Activated CD4-positive, alpha-beta T cell treated with anti-CD3 and anti-CD28 coated beads, Interleukin-2, amount 10 ng/mL, durations not matched to agents 7 days and 5 days (primary cell): ENCODE results near the gene LRRC46. TPM values are rescaled to one million over a fixed set of nuclear protein-coding genes. Genes with fewer than 3 reads are reported as not detected.

Source experiments
- CTCF ChIA-PET: fragments of 350-600 bp; sonication (Branson Sonifier 250); formaldehyde crosslinking; loops from one replicate; lab custom pipeline; 2021; ENCODE audit warnings: antibody characterized with exemption; lab: Charles Lee
- POLR2A ChIA-PET: fragments of 350-600 bp; sonication (Branson Sonifier 250); formaldehyde crosslinking; loops from one replicate; lab custom pipeline; 2021; ENCODE audit warnings: antibody characterized with exemption; lab: Charles Lee
- DNase-seq: peaks from one replicate; pipeline ENCODE4 v3.0.0-alpha.2; 2020
- H3K27ac Mint-ChIP-seq: one replicate; pipeline ENCODE4 v1.8.0; 2021; ENCODE audit warnings: mild to moderate bottlenecking, moderate library complexity, mixed read lengths
- H3K27me3 Mint-ChIP-seq: one replicate; pipeline ENCODE4 v1.8.0; 2021; ENCODE audit warnings: mixed read lengths
- H3K36me3 Mint-ChIP-seq: one replicate; pipeline ENCODE4 v1.8.0; 2021; ENCODE audit warnings: low read depth, mixed read lengths
- H3K4me1 Mint-ChIP-seq: one replicate; pipeline ENCODE4 v1.8.0; 2021; ENCODE audit warnings: mixed read lengths
- H3K4me3 Mint-ChIP-seq: one replicate; pipeline ENCODE4 v1.8.0; 2021; ENCODE audit warnings: mild to moderate bottlenecking, moderate library complexity, mixed read lengths
- H3K9me3 Mint-ChIP-seq: one replicate; pipeline ENCODE4 v1.8.0; 2021; ENCODE audit warnings: mixed read lengths
- total RNA-seq, 2 experiments: library from RNA; stranded (reverse); gene quantifications; one replicate each; pipeline ENCODE4 v1.2.3, GENCODE V29; 2021

Gene LRRC46
- total RNA-seq, 2 experiments from 2014 or later = 0.79 to 1.4 TPM

DNA sequence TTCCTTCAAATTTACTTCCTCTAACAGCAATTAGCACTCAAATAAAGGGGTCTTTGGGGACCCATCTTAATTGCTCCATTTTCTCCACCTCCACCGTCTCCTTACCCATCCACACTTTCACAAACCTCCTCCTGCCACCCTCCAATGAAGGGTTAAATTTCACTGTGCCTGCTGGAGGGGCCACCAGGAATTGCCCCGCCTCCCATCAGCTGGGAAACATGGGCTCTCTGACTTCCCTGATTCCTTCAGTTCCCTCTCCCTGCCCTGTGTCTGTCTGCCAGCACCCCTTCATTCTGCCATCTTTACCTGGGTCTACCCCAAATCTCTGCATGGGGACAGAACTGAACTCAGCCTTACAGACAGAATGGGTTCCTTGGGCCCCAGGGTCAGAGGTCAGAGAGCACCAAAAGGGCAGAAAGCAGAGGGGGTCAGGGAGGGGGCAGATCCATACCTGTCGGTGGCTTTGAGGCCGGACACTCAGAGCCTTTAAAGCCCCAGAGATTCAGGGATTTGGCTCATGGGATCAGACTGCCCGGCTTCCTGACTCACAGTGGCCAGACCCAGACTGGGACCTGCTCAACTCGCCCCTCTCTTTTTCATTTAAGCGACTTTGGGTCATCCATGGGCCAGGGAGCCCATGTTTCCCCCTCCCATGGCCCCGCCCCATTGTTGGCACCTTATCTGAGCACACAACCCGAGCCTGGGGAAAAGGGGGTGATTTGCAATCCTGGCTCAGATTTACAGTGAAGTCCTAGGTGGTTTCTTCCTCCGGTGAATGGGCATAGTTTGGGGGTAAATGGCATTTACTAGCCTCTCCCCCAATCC, 46.9 kb downstream of the LRRC46 start:
- POLR2A ChIA-PET = no interaction called here
- Mint-ChIP-seq H3K4me1 (peaks cover 14% of the 10 kb centered on the region), H3K27ac (no peak overlapping the region), H3K27me3 (peaks cover 37% of the 10 kb centered on the region), H3K36me3 (no peaks in the 10 kb centered on the region), H3K9me3 (no peaks in the 10 kb centered on the region), H3K4me3 (no peak overlapping the region)
- CTCF ChIA-PET = interaction anchor here (0.6 to 1.7 kb wide), 4 partner anchors 35 to 139 kb away, joined by 3 to 7 read pairs (median 4); partner anchors contain the start of genes CDK5RAP3 and SCRN2
- DNase-seq = no peak

DNA sequence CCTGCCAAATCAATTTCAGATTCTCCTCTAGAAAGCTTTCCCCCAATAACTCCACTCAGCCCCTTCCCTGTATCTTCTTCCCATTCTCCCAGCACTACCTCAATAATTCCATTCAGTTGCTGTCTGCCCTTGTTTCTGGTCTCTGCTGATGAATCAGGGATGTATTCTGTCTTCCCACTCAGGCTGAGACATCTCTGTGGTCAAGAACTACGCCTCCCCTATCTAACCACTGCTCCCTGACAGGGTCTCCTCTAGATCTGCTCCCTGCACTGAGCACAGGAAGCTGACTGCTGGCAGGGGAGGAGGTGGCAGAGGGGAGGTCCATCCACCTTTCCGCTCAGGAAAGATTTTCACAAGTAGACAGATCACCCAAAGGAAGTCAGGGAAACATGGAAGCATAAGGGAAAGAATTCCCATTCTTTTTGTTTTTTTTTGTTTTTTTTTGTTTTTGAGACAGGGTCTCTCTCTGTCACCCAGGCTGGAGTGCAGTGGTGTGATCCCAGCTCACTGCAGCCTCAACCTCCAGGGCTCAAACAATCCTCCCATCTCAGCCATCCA, 47.6 kb downstream of the LRRC46 start:
- H3K9me3 Mint-ChIP-seq = no peaks in the 10 kb centered on the region
- H3K27me3 Mint-ChIP-seq = peaks cover 31% of the 10 kb centered on the region
- CTCF ChIA-PET = interaction anchor here (0.6 to 1.7 kb wide), 7 partner anchors 10 to 180 kb away, joined by 3 to 7 read pairs (median 3); partner anchors contain the start of genes CDK5RAP3 and SCRN2
- DNase-seq = no peak
- H3K4me3 Mint-ChIP-seq = no peak overlapping the region
- POLR2A ChIA-PET = no interaction called here
- H3K36me3 Mint-ChIP-seq = no peaks in the 10 kb centered on the region
- no peak overlapping the region for H3K27ac Mint-ChIP-seq
- peaks cover 20% of the 10 kb centered on the region for H3K4me1 Mint-ChIP-seq

DNA sequence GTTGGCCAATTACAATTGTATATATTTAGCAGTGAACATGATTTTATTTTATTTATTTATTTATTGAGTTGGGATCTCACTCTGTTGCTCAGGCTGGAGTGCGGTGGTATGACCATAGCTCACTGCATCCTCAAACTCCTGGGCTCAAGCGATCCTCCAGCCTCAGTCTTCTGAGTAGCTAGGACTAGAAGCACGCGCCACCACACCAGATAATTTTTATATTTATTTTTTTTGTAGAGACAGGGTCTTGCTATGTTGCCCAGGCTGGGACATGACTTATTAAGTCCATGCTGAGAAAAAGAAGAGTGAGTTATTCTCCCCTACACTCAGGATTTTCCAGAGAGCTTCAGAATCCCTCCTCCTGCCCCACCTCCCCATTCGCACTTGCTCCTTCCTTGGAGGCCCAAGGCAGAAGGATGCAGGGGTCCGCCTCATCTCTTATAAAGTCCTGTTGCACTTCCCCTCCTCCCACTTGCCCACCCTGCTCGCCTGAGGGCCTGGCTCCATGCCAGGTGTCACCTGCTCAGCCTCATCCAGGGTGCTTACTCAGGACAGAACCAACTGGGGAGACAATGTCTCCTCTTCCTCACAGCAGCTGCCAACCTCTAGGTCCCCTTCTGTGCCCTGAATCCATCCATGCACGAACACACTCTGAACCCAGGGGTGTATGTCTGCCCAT, 48.4 kb downstream of the LRRC46 start:
- Mint-ChIP-seq H3K9me3 (no peaks in the 10 kb centered on the region), H3K4me1 (peaks cover 26% of the 10 kb centered on the region), H3K36me3 (no peaks in the 10 kb centered on the region), H3K27ac (no peak overlapping the region), H3K4me3 (no peak overlapping the region), H3K27me3 (peaks cover 25% of the 10 kb centered on the region)
- POLR2A ChIA-PET = no interaction called here
- CTCF ChIA-PET = interaction anchor here (0.8 to 1.7 kb wide), 4 partner anchors 11 to 181 kb away, joined by 3 to 7 read pairs (median 4); partner anchors contain the start of gene SCRN2
- DNase-seq = no peak

DNA sequence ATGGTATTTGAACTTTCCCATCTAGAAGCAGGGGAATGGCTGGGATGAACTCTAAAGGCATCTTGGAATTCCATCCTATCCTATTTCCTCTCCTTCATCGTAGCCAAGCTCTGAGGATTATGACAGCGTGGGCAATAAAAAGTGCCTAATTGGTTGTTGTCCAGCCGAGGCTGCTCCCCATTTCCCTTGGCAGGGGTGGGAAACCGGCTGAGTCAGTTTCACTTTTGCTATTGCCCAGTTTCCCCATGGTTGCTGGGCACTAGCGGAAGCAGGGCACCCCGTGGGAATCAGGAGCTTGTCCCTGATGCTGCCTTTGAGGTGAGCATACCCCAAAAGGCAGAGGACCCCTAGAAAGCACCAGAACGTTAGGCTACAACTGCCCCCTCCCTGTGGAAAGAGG, 50.8 kb downstream of the LRRC46 start:
- no peak overlapping the region for H3K27ac Mint-ChIP-seq
- H3K4me1 Mint-ChIP-seq = peaks cover 36% of the 10 kb centered on the region
- H3K36me3 Mint-ChIP-seq = no peaks in the 10 kb centered on the region
- no peaks in the 10 kb centered on the region for H3K9me3 Mint-ChIP-seq
- CTCF ChIA-PET = interaction anchor here (1.2 to 15.3 kb wide), 3 partner anchors 9 to 38 kb away, joined by 3 to 344 read pairs (median 3); partner anchors contain the start of genes SCRN2 and SP6
- POLR2A ChIA-PET = no interaction called here
- H3K27me3 Mint-ChIP-seq = peaks cover 14% of the 10 kb centered on the region
- no peak overlapping the region for H3K4me3 Mint-ChIP-seq
- no peak for DNase-seq

DNA sequence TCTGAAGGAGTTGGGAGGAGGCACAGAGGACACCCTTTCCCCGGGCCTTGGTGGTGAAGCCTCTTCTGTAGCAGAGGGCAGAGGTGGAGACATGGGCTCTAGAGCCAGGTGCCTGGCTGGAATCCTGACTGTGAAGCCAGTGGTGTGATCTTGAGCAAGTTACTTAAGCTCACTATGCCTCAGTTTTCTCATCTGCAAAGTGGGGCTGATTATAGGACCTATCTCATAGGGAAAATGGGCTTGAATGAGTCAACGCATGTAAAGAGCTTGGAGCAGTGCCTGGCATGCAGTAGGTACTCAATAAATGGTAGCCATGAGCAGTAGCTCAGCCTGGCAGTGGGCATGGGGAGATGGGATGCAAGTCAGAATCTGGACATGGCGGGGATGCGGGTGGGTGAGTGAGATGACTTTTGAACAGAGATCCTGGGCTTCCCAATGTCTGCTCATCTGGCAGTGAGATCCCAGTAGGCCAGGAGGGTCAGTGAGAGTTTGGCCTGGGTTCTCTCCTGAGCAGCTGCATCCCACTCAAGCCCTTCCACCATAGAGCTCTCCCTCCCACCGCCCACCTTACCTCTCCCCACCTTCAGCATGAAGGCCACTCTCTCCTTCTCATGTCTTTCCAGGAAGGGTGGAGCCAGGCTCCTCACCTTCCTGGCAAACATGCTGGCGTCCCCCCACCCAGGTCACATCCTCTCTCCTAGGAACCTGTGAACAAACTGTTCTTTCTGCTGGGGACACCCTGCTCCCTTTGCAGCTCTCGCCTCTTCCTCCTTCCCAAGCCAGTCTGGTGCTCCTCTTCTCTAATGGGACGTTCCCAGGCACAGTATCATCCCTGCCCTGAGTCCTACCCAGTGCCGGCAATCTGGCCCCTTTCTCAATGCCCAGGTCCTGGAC, 51.5 kb downstream of the LRRC46 start:
- CTCF ChIA-PET = interaction anchor here (0.6 to 15.3 kb wide), 4 partner anchors 9 to 56 kb away, joined by 3 to 344 read pairs (median 5); partner anchors contain the start of genes SCRN2 and SP6
- peak overlapping the region; percentile 25 for H3K27ac Mint-ChIP-seq
- no peak for DNase-seq
- H3K4me3 Mint-ChIP-seq = no peak overlapping the region
- no peaks in the 10 kb centered on the region for H3K36me3 Mint-ChIP-seq
- H3K4me1 Mint-ChIP-seq = peaks cover 36% of the 10 kb centered on the region
- POLR2A ChIA-PET = no interaction called here
- H3K9me3 Mint-ChIP-seq = no peaks in the 10 kb centered on the region
- H3K27me3 Mint-ChIP-seq = peaks cover 12% of the 10 kb centered on the region

DNA sequence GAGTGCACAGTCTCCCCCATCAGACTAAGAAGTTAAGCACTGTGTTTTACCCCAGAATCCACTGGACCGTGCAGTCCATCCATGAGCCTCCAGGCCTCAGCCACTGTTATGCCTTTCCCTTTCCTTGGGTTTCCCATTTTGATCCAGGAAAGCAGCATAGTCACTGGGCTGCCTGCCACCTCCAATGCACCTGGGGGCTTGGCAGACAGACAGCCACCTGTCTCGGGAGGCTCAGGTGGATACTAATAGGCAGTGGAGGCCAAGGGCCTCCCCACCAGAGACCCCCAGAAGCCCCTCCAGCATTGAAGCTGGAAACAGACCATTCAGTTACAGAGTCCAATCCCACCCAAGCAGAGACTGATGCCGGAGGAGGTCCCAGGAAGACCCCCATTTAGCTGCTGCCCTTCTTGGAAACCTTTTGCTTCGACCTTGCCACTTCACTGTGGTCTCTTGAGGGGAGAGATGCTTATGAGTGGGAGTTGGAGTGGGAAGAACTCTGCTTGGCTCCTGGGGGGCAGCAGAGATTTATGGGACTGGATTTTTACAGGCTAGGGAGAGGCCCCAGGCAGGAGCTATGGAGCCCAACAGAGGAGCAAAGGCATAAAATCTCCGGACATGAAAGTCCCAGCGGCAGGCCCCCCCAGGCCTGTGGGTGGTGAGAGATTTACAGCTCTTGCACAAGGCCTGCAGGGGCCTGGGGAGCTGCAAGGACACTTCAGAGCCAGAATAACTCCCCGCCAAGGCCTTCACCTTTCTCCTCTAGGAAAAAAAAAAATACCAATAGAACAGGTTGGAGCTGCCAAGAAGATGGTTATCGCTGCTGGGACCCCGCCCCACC, 52.3 kb downstream of the LRRC46 start:
- no peak overlapping the region for H3K27ac Mint-ChIP-seq
- H3K9me3 Mint-ChIP-seq = no peaks in the 10 kb centered on the region
- ChIA-PET POLR2A (no interaction called here), CTCF (interaction anchor here (0.6 to 15.3 kb wide), 4 partner anchors 12 to 55 kb away, joined by 3 to 344 read pairs (median 6); partner anchors contain the start of genes SCRN2, SP2 and SP6)
- peaks cover 12% of the 10 kb centered on the region for H3K27me3 Mint-ChIP-seq
- H3K4me1 Mint-ChIP-seq = peaks cover 36% of the 10 kb centered on the region
- no peak for DNase-seq
- no peaks in the 10 kb centered on the region for H3K36me3 Mint-ChIP-seq
- H3K4me3 Mint-ChIP-seq = no peak overlapping the region

DNA sequence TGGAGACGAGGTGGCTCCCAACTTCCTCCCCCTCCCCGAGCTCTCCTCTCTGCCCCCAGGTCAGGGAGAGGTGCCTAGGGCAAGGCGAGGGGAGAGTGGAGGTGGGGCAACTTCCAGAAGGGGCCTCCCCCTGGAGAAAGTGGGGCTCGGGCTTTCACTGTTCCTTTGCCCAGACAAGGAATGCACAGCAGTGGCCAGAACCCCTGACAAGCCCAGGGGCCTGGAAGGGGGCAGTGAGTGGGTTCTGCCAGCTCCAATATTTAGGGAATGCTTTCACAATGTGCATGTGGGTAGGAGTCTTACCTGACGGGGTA, 52.9 kb downstream of the LRRC46 start:
- ChIA-PET CTCF (interaction anchor here (0.6 to 15.3 kb wide), 4 partner anchors 11 to 567 kb away, joined by 3 to 344 read pairs (median 4); partner anchors contain the start of genes SCRN2, SP2 and SP6), POLR2A (no interaction called here)
- Mint-ChIP-seq H3K4me3 (no peak overlapping the region), H3K27me3 (peaks cover 8% of the 10 kb centered on the region), H3K27ac (peak overlapping the region; percentile 46), H3K36me3 (no peaks in the 10 kb centered on the region), H3K4me1 (peaks cover 32% of the 10 kb centered on the region), H3K9me3 (no peaks in the 10 kb centered on the region)
- DNase-seq = no peak

DNA sequence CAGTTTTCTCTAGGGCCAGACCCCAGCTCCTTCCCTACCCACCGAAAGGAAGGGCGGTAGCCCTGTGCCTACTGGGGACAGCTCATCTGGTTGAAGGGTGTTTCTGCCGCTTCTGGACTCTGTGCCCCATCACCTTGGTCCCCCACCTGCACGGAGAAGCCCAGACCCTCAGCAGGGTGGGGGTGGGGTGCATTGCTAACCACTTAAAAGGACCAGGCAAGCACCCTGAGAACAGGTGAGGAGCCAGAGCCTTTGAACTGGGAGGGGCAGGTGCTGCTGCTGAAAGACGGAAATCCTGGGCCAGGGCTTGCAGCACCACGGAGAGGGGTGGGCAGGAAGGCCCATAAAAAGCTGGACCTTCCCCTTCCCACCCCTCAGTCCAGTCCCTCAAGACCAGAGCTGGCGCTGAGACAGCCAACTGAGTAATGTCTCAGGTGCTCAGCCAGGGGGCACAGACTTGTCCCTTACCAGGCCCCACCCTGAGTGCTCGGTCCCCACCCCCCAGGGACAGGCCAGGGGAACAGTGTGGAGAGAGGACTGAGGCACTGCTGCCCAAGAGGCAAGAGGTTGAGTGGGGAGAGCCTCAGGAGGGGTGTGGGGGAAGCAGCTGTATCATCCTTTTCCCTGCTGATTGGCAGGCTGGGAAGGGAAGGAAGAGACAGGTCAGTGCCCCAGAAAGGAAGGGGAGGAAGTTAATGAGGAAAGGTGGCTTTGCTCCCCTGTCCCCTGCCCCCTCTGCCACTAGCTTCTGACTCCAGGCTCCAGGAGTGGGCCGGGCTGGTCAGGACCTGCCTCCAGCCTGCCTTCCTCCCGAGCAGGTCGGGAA, 53.6 kb downstream of the LRRC46 start:
- Mint-ChIP-seq H3K27ac (peak overlapping the region; percentile 73), H3K27me3 (peaks cover 5% of the 10 kb centered on the region), H3K9me3 (no peaks in the 10 kb centered on the region), H3K4me3 (no peak overlapping the region), H3K4me1 (peaks cover 36% of the 10 kb centered on the region), H3K36me3 (no peaks in the 10 kb centered on the region)
- CTCF ChIA-PET = interaction anchor here (0.6 to 15.3 kb wide), 4 partner anchors 10 to 566 kb away, joined by 3 to 344 read pairs (median 5); partner anchors contain the start of genes SCRN2, SP2 and SP6
- DNase-seq = peak; percentile 25
- POLR2A ChIA-PET = interaction anchor here (0.6 kb wide), 1 partner anchor 15 kb away, joined by 3 read pairs; no protein-coding TSS in a partner anchor
